ENCODE measurements around the gene LDLRAD4.
"Not testable (repeated sequence)": the region's sequence is repeated elsewhere in the genome, so short reads cannot be mapped to it uniquely, and the experiment has no call there.

Gene LDLRAD4

GRCh38 chr18:13258921-13259320 lies 40.4 kb downstream of the LDLRAD4 start:
- H3K4me3 ChIP-seq (replicated peaks in 1 of 2; ENCODE audit: low read depth in 2 of 2, low read length in 2 of 2) = no peak overlapping the region
- no peak for TF ChIP-seq CTCF (IDR thresholded peaks at IDR 0.05; ENCODE audit: low read depth, low read length)
- no peak for DNase-seq (ENCODE audit: low read depth in 2 of 2)

GRCh38 chr18:13259701-13260100 lies 41.1 kb downstream of the LDLRAD4 start:
- DNase-seq (ENCODE audit: low read depth in 2 of 2) = no peak
- no peak overlapping the region for H3K4me3 ChIP-seq (replicated peaks in 1 of 2; ENCODE audit: low read depth in 2 of 2, low read length in 2 of 2)
- no peak for TF ChIP-seq CTCF (IDR thresholded peaks at IDR 0.05; ENCODE audit: low read depth, low read length)

GRCh38 chr18:13260197-13260934 lies 41.8 kb downstream of the LDLRAD4 start:
- peak in 1 of 2 donors; percentile 1 for DNase-seq (ENCODE audit: low read depth in 2 of 2)
- H3K4me3 ChIP-seq (replicated peaks in 1 of 2; ENCODE audit: low read depth in 2 of 2, low read length in 2 of 2) = no peak overlapping the region

GRCh38 chr18:13260935-13261640 lies 42.5 kb downstream of the LDLRAD4 start:
- no peak overlapping the region for H3K4me3 ChIP-seq (replicated peaks in 1 of 2; ENCODE audit: low read depth in 2 of 2, low read length in 2 of 2)
- DNase-seq (ENCODE audit: low read depth in 2 of 2) = no peak
- no peak for TF ChIP-seq CTCF (IDR thresholded peaks at IDR 0.05; ENCODE audit: low read depth, low read length)

More at GRCh38 chr18:13260197-13260934, 41.8 kb downstream of the LDLRAD4 start:
- TF ChIP-seq CTCF (IDR thresholded peaks at IDR 0.05; ENCODE audit: low read depth, low read length) = no peak

GRCh38 chr18:13261661-13262357 lies 43.2 kb downstream of the LDLRAD4 start:
- H3K4me3 ChIP-seq (replicated peaks in 1 of 2; ENCODE audit: low read depth in 2 of 2, low read length in 2 of 2) = no peak overlapping the region
- no peak for TF ChIP-seq CTCF (IDR thresholded peaks at IDR 0.05; ENCODE audit: low read depth, low read length)
- no peak for DNase-seq (ENCODE audit: low read depth in 2 of 2)

- H3K4me3 ChIP-seq (replicated peaks in 1 of 2; ENCODE audit: low read depth in 2 of 2, low read length in 2 of 2); DNase-seq (ENCODE audit: low read depth in 2 of 2): not testable (repeated sequence)
These were observed 43.8 kb downstream of the LDLRAD4 start for GRCh38 chr18:13262358-13262680.
